ENCODE measurements around the gene RPRD1B.
A peak's percentile ranks its signal among the peaks of the same experiment; 100 is the strongest.

RPRD1B gene

DNA sequence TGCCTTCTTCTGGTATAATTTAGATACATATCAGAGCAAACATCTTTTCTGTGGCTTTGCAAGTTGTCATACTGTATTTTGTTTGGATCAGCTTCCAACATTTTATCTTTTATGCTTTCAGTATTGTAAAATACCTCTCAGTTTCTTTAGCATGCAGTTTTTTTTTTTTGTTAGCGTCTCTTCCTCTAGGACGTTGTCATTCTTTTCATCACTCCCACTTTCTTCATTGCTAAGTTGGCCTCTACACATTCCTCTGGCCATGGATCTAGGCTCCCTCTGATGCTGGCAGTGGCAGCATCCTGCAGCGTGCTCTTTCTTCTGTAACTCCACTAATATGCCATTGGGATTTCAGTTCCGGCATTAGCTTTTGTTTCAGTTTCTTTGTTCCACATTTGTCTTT lies 21.7 kb downstream of the RPRD1B start:
- TF ChIP-seq, protein P1, sequence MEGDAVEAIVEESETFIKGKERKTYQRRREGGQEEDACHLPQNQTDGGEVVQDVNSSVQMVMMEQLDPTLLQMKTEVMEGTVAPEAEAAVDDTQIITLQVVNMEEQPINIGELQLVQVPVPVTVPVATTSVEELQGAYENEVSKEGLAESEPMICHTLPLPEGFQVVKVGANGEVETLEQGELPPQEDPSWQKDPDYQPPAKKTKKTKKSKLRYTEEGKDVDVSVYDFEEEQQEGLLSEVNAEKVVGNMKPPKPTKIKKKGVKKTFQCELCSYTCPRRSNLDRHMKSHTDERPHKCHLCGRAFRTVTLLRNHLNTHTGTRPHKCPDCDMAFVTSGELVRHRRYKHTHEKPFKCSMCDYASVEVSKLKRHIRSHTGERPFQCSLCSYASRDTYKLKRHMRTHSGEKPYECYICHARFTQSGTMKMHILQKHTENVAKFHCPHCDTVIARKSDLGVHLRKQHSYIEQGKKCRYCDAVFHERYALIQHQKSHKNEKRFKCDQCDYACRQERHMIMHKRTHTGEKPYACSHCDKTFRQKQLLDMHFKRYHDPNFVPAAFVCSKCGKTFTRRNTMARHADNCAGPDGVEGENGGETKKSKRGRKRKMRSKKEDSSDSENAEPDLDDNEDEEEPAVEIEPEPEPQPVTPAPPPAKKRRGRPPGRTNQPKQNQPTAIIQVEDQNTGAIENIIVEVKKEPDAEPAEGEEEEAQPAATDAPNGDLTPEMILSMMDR (IDR thresholded peaks at IDR 0.05; ENCODE audit: low read depth, low read length) = no peak

DNA sequence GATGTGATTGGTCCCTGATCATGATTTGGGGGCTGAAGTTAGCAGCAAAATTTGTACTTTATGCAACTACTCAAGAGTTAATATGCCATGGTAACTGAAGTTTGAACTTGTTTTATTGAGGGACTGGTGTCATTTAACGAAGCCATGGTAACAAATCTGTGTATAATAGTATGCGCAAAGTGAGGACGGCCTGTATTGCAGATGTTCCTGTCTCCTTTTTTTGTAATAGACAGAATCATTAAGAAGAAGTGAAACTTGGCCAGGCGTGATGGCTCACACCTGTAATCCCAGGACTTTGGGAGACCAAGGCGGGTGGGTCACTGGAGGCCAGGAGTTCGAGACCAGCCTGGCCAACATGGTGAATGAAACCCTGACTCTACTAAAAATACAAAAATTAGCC lies 22.3 kb downstream of the RPRD1B start:
- no peak overlapping the region for H3K4me3 ChIP-seq (ENCODE audit: low read depth, low read length)
- TF ChIP-seq, protein P1 (IDR thresholded peaks at IDR 0.05; ENCODE audit: low read depth, low read length) = no peak

More for the DNA sequence above, 21.7 kb downstream of the RPRD1B start:
- no peak overlapping the region for H3K4me3 ChIP-seq (ENCODE audit: low read depth, low read length)

DNA sequence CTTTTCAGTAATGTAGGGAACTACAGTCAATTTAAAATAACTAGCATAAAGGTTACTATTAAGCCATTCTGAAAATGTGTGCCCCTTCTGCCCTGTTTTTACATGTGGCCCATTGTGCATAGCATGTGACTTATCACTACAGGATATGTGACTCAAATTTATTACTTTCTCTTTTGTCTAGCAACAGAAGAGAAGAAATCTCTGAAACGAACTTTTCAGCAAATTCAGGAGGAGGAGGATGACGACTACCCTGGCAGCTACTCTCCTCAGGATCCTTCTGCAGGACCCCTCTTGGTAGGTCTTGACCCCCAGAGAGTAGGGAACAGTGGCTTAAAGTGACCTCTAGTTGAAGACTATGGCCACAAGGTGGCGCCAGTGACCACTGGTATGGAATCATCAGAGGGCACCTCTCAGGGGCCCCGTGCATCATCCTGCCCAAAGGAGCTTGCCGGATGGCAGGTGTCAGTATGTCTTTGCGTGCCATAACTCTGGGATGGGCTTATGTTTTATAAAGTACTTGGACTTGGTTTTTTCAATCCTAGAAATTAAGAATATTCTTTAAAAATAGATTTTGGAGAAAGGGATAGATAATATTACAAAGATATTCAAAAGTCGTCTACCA lies 23.9 kb downstream of the RPRD1B start:
- no peak overlapping the region for H3K4me3 ChIP-seq (ENCODE audit: low read depth, low read length)
- TF ChIP-seq, protein P1 (IDR thresholded peaks at IDR 0.05; ENCODE audit: low read depth, low read length) = peak; percentile 82

DNA sequence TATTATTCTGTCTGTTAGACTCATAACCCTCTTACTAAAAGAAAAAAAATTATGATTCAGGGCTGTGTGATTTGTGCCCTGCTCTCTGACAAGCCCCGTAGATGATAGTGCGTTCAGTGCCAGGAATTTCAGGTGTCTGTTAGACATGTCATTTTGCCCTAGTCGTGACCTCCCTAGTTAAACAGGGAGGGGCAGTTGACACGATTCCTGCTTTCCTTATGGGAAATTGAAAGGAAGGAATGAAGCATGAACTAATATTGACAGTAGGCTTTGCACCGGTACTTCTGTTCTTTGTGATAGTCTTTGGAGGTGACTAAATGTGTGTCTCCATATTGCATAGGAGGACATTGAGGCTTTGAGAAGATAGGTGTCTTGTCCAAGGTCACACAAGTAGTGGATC lies 26.3 kb downstream of the RPRD1B start:
- TF ChIP-seq, protein P1 (IDR thresholded peaks at IDR 0.05; ENCODE audit: low read depth, low read length) = no peak

DNA sequence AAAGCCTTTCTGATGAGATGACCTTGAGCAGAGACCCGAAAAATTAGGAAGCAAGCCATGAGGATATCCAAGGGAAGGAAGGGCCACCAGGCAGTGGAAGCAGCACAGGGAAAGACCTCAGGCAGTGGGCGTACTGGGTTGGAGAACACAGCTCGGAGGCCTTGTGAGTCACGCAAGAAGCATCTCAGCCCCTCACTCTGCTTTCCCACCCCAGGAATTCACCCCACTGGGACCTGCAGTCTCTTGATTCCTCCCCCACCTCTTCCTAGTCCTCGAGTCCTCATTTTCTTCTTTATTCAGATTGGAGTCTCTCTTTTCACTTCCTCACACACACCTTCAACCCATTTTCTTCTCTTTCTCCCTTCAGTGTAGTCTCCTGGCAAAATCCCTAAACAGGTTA lies 27.0 kb downstream of the RPRD1B start:
- no peak overlapping the region for H3K4me3 ChIP-seq (ENCODE audit: low read depth, low read length)
- TF ChIP-seq, protein P1 (IDR thresholded peaks at IDR 0.05; ENCODE audit: low read depth, low read length) = no peak

More for the DNA sequence above, 26.3 kb downstream of the RPRD1B start:
- H3K4me3 ChIP-seq (ENCODE audit: low read depth, low read length) = no peak overlapping the region

DNA sequence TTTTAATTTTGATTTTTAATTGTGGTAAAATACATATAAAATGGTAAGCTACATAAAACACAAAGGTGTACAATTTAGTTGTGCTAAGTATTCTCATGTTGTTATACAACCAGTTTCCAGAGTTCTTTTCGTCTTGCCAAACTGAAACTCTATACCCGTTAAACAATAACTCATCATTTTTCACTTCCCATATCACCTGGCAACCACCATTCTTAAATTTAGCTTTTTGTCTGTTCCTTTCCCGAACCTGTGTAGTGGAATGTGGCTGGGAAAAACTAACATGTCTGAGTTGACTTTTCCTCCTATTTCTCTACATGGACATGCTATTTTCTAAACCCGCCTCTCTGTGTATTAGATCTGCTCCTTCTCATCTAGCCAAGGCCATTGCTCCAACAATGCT lies 27.6 kb downstream of the RPRD1B start:
- H3K4me3 ChIP-seq (ENCODE audit: low read depth, low read length) = no peak overlapping the region
- TF ChIP-seq, protein P1 (IDR thresholded peaks at IDR 0.05; ENCODE audit: low read depth, low read length) = no peak

DNA sequence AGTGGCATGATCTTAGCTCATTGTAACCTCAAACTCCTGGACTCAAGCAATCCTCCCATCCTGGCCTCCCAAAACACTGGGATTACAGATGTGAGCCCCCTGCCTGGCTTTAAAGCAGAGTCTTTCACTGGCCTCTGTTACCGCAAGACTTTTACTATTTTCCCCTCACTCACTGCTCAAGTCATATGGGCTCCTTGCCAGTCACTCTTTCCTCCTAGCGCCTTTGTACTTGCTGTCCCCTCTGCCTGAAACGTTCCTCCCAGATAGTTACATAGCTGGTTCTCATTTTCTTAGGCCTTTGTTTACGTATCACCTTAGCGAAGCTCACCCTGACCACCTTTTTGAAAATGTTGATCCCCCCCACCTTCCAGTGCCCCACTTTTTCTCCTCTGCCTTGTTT lies 29.3 kb downstream of the RPRD1B start:
- TF ChIP-seq, protein P1 (IDR thresholded peaks at IDR 0.05; ENCODE audit: low read depth, low read length) = no peak
- no peak overlapping the region for H3K4me3 ChIP-seq (ENCODE audit: low read depth, low read length)
